Measurements from ENCODE around the gene EPYC.

Gene EPYC

GRCh38 chr12:91004872-91005271, at the start of gene EPYC:
Gene EPYC, minus strand, starts transcription at chr12:91004972. Its CDS starts 2,407 bp downstream, at chr12:91002565.
- no peak for DNase-seq
- intact Hi-C loops (cut with DNase I) = no loop called here

DNA sequence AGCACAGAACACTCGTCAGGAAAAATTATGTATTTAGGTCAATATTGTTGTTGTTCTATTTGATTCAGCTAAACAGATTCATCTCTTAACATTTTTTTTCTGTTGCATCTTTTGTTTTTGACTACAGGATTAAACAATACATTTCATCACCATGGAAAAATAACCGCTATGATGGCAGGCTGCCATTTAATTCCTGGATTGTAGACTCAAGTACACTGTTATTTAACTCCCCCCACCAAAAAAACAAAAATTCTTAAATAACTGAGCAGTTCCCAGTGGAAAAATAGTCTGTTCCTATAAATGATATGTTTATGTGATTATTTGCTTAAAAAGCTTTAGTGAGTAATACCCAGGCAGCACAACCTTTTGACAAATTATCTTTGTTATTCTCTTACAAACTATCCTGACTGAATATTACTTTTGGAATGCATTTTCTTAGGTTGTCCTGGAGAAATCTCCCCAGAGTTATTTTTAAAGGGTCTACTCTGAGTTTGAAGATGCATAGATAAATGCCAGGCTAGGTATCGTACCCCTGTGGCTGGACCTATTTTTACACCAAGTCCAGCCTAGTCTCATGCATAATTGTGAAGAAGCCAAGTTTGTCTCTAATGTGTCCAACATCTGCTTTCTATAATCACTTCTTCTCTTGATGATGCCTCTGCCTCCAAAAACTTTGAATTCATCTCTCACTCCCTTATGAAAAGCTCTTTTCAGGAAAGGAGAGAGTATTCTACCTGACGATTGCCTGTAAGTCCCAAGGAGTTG, 49.4 kb upstream of the EPYC start:
- intact Hi-C loops (cut with DNase I) = no loop called here
- DNase-seq = no peak

DNA sequence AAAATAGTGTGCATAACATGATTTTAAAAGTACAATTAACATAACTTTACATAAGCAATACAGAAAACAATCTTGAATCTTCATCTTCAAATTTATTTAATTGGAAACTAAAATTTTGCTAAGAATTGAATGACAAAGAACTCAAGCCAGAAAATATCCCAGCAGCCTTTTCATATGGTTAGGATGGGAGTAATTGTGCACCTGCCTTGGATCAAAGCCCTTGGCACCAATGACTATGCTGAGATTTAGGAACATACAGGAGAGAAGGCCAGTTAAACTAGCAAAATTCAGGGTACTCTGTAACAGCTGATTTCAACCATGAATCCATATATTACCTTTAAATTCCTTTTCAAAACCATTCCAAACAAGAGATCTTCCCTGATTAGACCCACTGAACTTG, 47.3 kb upstream of the EPYC start:
- no peak for DNase-seq
- intact Hi-C loops (cut with DNase I) = no loop called here

DNA sequence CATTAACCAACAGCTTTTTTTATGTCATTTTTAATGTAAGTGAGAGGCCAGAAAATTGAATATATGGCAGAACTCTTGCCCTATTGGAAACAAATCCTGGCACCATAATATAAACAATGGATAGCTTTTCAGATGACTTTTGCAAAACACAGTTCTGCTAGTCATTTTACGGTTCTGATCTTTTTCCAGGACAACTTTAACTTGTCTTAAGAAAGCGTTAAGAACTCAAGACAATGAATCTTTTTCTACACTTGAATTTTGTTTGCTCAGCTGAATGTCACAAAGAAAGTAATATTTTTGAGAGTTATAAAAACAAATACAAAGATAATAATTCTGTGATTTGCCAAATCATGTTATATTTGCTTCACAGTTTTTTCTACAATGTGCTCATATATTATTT, 39.8 kb upstream of the EPYC start:
- no peak for DNase-seq
- intact Hi-C loops (cut with DNase I) = no loop called here

DNA sequence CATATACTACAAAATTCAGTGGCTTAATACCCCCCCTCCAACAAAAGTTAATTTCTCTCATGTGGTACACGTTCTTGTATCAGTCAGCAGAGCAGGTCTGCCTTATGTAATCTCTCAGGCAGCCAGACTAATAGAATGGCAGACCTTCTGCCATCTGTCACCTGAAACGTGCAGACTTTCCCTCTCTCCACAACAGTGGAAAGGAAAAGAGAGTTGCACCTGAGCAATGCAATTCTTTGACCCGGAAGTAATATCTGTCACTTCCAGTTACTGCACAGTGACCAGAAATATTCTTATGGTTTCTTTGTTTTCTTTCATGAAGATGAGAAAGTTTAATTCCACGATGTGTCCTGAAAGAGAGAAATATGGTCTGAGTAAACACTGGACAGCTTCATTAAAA, 38.6 kb upstream of the EPYC start:
- DNase-seq = no peak
- intact Hi-C loops (cut with DNase I) = no loop called here

GRCh38 chr12:91040096-91040755, 35.5 kb upstream of the EPYC start:
- intact Hi-C loops (cut with DNase I) = no loop called here
- DNase-seq = no peak

DNA sequence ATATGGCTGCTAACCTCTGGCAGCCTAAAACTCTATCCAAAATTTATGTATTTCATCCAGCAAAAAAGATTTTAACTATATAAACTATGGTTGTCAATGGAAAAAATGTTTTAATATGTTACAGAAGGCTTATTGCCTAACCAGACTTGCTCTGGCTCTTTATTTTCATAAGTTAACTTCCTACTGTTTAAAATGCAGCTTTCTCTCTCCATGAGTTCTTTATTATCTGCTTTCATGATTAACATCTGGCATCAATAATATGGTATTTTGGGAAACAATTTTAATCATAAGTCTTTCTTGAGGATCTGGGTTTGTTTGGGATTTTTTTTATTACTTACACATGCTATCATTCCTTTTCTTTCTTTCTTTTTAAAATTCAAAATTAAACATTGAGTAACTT, 32.5 kb upstream of the EPYC start:
- DNase-seq = no peak

DNA sequence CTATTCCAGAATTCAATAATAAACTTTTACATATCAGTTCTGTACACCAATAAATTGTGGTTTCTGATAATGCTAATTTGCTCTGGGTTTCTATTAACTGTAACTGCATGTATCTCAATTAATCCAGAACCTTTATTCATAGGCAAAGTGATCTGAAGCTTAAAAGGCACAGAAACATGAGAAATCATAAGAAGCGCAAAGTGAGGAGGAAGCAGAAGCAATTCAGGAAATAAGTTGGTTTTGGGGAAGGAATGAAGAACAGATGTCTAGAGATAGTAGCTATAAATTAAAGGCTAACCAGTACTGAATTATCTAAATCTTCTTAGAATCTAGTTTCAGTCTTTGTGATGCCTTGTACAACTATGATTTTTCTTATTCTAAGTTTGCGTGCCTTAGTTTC, 28.5 kb upstream of the EPYC start:
- intact Hi-C loops (cut with DNase I) = no loop called here
- DNase-seq = no peak

More for the DNA sequence above, 32.5 kb upstream of the EPYC start:
- intact Hi-C loops (cut with DNase I) = no loop called here

DNA sequence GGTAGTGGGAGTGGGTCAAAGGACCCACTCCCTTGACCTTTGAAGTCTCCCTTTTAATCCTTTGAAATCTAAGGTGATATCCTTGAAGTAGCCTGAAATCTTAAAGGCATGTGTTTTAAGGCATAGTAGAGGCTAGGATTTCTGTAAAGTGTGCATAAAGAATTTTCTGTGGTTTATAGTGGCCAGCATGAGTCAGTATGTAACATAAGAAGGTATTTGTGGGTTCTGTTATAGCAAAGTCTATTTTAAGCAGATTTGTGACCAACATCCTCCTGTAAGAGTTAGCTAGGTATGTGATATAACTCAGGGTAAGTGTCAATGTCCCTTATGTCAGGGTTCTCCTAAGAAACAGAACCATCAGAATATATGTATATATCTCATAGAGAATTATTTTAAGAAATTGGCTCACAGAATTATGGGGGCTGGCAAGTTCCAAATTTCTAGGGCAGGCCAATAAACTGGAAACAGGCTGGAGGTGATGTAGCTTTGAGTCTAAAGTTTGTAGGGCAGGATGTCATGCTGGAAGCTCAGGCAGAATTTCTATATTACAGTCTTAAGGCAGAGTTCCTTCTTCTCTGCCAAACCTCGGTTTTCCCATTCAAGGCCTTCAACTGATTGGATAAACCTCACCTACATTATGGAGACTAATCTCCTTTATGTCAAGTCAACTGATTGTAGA, 18.7 kb upstream of the EPYC start:
- intact Hi-C loops (cut with DNase I) = no loop called here
- DNase-seq = no peak

DNA sequence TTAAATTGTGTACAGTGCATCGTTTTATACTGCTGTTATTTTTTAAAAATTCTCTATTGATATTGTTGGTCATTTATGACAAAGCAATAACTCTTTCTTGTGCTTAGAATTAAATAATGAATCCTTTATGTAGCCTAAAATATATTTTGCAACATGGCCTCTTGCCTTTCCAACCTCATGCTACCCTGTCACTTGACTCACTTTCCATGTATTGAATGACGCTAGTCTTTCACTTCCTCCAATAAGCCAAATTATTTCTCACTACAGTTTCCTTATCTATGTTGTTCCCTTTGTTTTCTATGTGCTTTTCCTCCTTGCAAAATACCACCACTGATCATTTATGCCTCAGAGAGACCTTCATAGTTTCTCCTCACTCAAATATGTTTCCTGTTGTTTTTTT, 16.3 kb upstream of the EPYC start:
- no peak for DNase-seq
- intact Hi-C loops (cut with DNase I) = no loop called here

GRCh38 chr12:91019455-91019854, 14.7 kb upstream of the EPYC start:
- intact Hi-C loops (cut with DNase I) = no loop called here
- DNase-seq = no peak

- no peak for DNase-seq
- intact Hi-C loops (cut with DNase I) = no loop called here
Observed at GRCh38 chr12:91017511-91018263, 12.9 kb upstream of the EPYC start.

DNA sequence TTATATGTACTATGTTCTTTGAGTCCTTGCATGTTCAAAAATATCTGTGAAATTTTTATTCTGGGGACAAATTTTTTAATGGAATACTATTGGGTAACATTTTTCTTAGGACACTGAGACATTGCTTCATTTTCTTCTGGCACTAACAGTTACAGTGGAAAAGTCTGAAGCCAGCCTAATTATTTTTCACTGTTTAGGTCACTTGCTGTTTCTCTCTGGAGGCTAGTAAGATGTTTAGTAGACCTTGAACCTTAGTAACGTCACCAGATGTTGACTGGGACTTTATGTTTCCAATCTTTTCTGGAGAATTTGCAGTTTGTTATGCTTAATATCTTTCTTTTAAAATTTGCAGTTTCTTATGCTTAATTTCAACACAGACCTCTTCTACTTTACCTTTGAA, 12.3 kb upstream of the EPYC start:
- DNase-seq = no peak
- intact Hi-C loops (cut with DNase I) = no loop called here

DNA sequence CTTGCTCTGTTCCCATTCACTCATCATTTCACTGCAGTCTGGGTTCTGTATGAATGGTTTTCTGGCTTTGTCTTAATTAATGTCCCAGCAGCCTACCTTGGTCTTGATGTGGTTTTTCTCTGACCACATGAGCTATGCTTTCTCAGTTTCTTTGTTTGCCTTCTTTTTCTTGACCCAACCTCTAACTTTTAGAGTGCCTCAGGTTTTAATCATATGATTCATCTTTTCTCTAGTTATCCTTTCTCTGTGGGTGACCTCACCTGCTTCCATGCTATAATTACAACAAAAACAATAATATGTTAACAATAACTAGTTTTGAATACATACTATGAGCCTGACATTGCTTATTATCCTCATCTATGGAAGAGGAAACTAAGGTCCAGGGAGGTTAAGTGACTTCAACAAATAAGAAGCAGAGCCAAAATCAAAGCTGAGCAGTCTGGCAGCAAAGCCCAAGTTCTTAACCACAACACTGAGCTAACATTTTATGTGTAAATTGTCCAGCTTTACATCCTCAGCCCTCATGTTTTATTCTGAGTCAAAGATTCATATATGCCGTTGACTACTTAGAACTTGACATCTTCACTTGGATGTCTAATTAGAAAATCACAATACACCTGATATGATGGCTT, 4.7 kb upstream of the EPYC start:
- intact Hi-C loops (cut with DNase I) = no loop called here
- DNase-seq = no peak

- intact Hi-C loops (cut with DNase I) = no loop called here
- no peak for DNase-seq
Observed at GRCh38 chr12:91007531-91008290, 2.9 kb upstream of the EPYC start.

DNA sequence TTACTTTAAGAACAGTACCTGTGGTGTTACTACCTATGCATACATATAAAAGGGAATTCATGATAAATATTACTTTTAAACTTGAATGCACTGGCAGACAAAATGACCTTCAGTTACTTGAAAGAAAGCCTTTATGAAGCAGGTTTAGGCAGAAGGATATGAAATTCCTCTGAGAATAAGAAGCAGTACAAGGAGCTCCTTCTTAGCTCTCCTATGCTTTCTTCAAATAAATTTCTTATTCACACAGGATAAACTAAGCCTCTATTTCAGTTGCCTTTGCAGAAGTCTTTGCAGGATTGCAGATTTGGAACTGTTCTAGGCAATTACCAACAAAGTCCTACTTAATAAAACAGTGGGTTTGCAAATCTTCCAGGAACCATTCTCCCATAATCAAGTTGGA, 1.0 kb downstream of the EPYC start:
- intact Hi-C loops (cut with DNase I) = no loop called here

DNA sequence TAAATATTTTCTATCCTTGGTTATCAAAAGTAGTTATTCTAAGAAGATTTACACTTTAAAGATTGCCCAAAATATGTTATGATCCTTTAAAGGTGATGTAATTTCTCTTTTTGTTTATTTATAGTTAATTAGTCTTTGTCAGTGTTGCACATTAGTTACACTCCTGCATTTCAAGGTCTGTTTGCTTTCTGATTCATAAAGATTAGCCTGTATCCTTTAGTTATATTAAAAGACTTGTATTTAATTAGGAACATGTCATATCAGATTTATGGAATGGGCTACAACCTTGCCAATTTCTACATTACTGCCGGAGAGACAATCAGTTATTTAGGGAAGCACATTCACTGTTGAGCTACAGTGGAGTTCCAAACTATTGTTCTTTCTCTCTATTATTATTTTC, 3.5 kb downstream of the EPYC start:
- intact Hi-C loops (cut with DNase I) = no loop called here
- DNase-seq = no peak

More for the DNA sequence above, 1.0 kb downstream of the EPYC start:
- DNase-seq = no peak

- no peak for DNase-seq
- intact Hi-C loops (cut with DNase I) = no loop called here
Observed at GRCh38 chr12:90999966-91000365, 4.8 kb downstream of the EPYC start.

DNA sequence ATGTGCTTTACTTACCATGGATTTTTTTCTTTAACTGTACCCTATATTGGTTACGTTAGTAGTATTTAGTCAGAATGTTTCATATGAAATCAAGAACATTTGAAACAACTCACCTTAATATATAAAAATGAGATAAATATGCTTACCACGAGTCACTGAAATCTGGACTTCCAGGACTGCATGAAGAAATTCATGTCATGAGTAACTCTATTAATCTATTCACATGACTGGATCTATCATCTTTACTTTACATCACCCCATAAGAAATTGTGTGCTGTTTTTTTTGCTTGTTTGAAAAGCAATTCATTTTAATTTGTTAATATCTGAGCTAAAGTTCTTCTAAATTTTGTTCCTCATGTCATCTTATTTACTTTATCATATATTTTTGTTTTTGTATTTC, 5.2 kb downstream of the EPYC start:
- intact Hi-C loops (cut with DNase I) = no loop called here
- DNase-seq = no peak

GRCh38 chr12:90995010-90995409, 9.8 kb downstream of the EPYC start:
- DNase-seq = no peak
- intact Hi-C loops (cut with DNase I) = no loop called here
